Measurements from ENCODE around the gene PRPF8. TPM values are rescaled to one million over a fixed set of nuclear protein-coding genes. Genes with fewer than 3 reads are reported as not detected.

Gene PRPF8
- total and polyA plus RNA-seq, 2 of the 13 experiments (the other 11 are each of a cell fraction or from before 2014, with no cell fraction given): 112 to 179 TPM

- intact Hi-C loops (cut with micrococcal nuclease; ENCODE audit: unreplicated experiment) (loop anchor here (1.0 kb wide), 1 partner anchor 63 kb away; no protein-coding TSS in a partner anchor), in situ Hi-C loops (cut with HindIII; ENCODE audit: extremely low pct_ligation_motif_present, low pct_unique_long_range_greater_than_20kb) (loop anchor here (25.0 kb wide), 1 partner anchor 316 kb away; the partner anchor contains the start of genes DPH1, OVCA2 and RTN4RL1)
- Histone ChIP-seq H3K27me3 (ENCODE audit: control insufficient read depth in 1 of 2, insufficient read depth in 2 of 2, low read length in 2 of 2) (no peaks in the 10 kb centered on the region; a peak in 1 of 5 replicates), H3K4me3 (replicated peaks in 1 of 3; ENCODE audit: insufficient read depth in 1 of 3, low read depth in 2 of 3, low read length in 3 of 3) (peak overlapping the region in 2 of 3 experiments; percentile 27 to 48; a peak in 2 of 6 replicates), H4K20me1 (ENCODE audit: insufficient read depth, low read length) (no peaks in the 10 kb centered on the region), H3K9me3 (ENCODE audit: low read length) (no peaks in the 10 kb centered on the region), H3K36me3 (replicated peaks in 1 of 2; ENCODE audit: control insufficient read depth in 1 of 2, insufficient read depth in 2 of 2, low read length in 2 of 2) (no peaks in the 10 kb centered on the region), H3K9ac (ENCODE audit: insufficient read depth, low read depth, low read length) (no peak overlapping the region), H3K4me1 (ENCODE audit: insufficient read depth, low read length) (peaks cover 62% of the 10 kb centered on the region), H2AFZ (ENCODE audit: low read length) (no peak overlapping the region), H3K4me2 (ENCODE audit: low read depth, low read length) (peak overlapping the region; percentile 76), H3K27ac (ENCODE audit: extremely low read length, insufficient read depth, low read length) (no peak overlapping the region), H3K79me2 (ENCODE audit: insufficient read depth, low read length) (peaks cover 13% of the 10 kb centered on the region)
- peak; percentile 76 for FAIRE-seq
- peak; percentile 51 for DNase-seq (ENCODE audit: low spot score)
- no peak for ATAC-seq
- CTCF ChIA-PET (ENCODE audit: low intra/inter-chr PET ratio, low total read pairs): interaction anchor here (2.1 kb wide), 1 partner anchor 63 kb away, joined by 24 read pairs; no protein-coding TSS in a partner anchor
- POLR2A ChIA-PET: interaction anchor here (1.8 to 17.5 kb wide), 5 partner anchors 15 to 63 kb away, joined by 9 to 299 read pairs (median 37); partner anchors contain the start of genes SERPINF1 and SERPINF2
- 42% methylated on average over 11 of the region's 11 CpGs for WGBS (ENCODE audit: low lambda C conversion rate)
- BruUV-seq (replicated peaks): no TSS peak
- peak; percentile 68; the same call in 1 of the 2 replicates for TF ChIP-seq THRA (CRISPR knock-in tag; IDR thresholded peaks at IDR 0.05; ENCODE audit: borderline replicate concordance)
- TF ChIP-seq MIXL1 (CRISPR knock-in tag; IDR thresholded peaks at IDR 0.05): peak; percentile 14; the same call in 1 of the 2 replicates
- no peak for TF ChIP-seq ZNF768 (CRISPR knock-in tag; IDR thresholded peaks at IDR 0.05)
- peak; percentile 86 for TF ChIP-seq RAD21 (CRISPR knock-in tag; IDR thresholded peaks at IDR 0.05)
- peak; percentile 29; the same call in 1 of the 2 replicates for TF ChIP-seq IRF2 (CRISPR knock-in tag; IDR thresholded peaks at IDR 0.05)
- no peak for TF ChIP-seq ZZZ3 (CRISPR knock-in tag; IDR thresholded peaks at IDR 0.05; ENCODE audit: borderline replicate concordance)
- 0 out of 2 replicates have a peak, but pooled peaks have one; percentile 4 for TF ChIP-seq ARID4A (CRISPR knock-in tag; IDR thresholded peaks at IDR 0.05; ENCODE audit: borderline replicate concordance)
- TF ChIP-seq RARG (CRISPR knock-in tag; IDR thresholded peaks at IDR 0.05; ENCODE audit: low read depth): no peak
- TF ChIP-seq CAMTA2 (CRISPR knock-in tag; IDR thresholded peaks at IDR 0.05; ENCODE audit: borderline replicate concordance): no peak
- TF ChIP-seq FOXP4 (CRISPR knock-in tag; IDR thresholded peaks at IDR 0.05): 0 out of 2 replicates have a peak, but pooled peaks have one; percentile 11
- 0 out of 2 replicates have a peak, but pooled peaks have one; percentile 36 for TF ChIP-seq ESRRA (CRISPR knock-in tag; IDR thresholded peaks at IDR 0.05; ENCODE audit: low read depth)
- TF ChIP-seq SRF (IDR thresholded peaks at IDR 0.05; ENCODE audit: low read depth, low read length): no peak
- no peak for TF ChIP-seq CBX2 (IDR thresholded peaks at IDR 0.05; ENCODE audit: low read depth, low read length)
- no peak for TF ChIP-seq CBX2 (CRISPR knock-in tag; IDR thresholded peaks at IDR 0.05; ENCODE audit: low read depth)
- 0 out of 2 replicates have a peak, but pooled peaks have one; percentile 45 for TF ChIP-seq ZNF501 (CRISPR knock-in tag; IDR thresholded peaks at IDR 0.05)
- TF ChIP-seq NR2F6 (IDR thresholded peaks at IDR 0.05): no peak
- peak; percentile 16; the same call in 1 of the 2 replicates for TF ChIP-seq NR2F6 (CRISPR knock-in tag; IDR thresholded peaks at IDR 0.05)
Observed at GRCh38 chr17:1720856-1721386, 36.3 kb upstream of the PRPF8 start.
